Ramos (cell line): ENCODE measurements around the gene TMEM88.
"Not testable (repeated sequence)": the region's sequence is repeated elsewhere in the genome, so short reads cannot be mapped to it uniquely, and the experiment has no call there.

Experiments used
- in situ Hi-C: fragments of 300-500 bp; cut with MboI; formaldehyde crosslinking; loops from one replicate; pipeline ENCODE4 v1.14.3; 2022; ENCODE audit warnings: low sequenced_read_pairs; ENCODE audit not compliant: unreplicated experiment

TMEM88 gene, protein sequence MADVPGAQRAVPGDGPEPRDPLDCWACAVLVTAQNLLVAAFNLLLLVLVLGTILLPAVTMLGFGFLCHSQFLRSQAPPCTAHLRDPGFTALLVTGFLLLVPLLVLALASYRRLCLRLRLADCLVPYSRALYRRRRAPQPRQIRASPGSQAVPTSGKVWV

GRCh38 chr17:7854851-7855659, at the start of gene TMEM88:
TSS of gene TMEM88 (plus strand) at chr17:7855066. CDS start at chr17:7855075, 9 bp downstream.
- in situ Hi-C loops = no loop called here

DNA sequence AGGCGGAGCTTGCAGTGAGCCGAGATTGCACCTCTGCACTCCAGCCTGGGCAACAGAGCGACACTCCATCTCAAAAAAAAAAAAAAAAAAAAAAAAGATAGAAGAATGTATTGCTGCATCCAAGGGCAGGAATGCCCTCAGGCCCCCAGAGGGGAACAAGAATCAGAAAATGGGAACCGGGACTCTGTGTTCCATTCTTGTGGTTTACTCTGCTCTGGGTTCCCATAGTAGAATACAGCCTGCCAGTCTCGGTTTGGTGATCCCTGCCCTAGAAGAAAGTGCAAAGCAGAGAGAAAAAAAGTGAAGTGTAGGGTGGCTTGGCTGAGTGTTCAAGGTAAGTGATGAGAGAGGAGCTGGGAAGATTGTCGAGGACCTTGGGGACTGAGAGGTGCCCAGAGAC, 48.3 kb upstream of the TMEM88 start:
- in situ Hi-C loops = no loop called here

DNA sequence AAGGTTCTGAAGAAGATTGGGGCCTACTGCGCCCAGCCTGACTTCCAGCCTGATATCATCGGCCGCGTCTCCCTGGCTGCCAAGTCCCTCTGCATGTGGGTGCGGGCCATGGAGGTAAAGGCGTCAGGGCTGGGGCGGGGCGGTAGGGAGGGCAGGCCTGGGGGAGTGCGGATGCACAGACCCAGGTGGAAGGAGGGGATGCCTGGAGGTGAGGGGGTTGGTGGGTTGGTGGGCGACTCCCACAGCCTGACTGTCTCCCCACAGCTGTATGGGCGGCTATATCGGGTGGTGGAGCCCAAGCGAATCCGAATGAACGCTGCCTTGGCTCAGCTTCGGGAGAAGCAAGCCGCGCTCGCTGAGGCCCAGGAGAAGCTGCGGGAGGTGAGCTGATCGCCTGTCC, 47.7 kb upstream of the TMEM88 start:
- in situ Hi-C loops = no loop called here

DNA sequence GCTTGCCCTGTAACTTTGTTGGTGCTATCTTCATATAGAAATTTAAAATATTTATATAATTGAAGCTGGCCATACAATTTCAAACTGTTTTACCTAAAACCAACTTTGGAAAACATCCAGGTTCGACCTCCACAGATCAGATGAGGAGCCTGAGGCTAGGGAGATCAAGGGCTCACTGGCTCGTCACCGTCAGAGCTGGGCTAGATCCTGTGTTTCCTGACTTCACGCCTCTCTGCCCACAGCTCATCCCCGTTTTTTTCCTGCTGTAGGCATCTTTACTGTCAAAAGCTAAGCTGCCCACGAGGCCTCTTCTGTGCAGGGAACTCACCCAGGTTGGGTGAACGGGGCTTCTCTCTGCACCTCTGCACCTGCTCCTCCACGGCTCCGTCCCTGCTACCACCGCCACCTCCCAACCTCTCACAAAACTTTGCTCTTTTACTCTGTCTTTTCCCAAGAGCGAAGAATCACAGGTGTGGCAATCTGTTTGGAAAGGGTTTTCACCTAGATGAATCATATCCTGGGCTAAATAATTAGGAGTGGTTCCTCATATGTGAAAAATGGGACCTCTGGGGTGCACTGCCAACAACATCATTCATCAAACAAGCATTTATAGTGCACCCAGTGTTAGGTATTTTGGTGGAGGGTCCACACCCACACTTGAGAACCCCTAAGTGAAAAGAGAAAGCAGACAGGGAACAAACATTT, 45.6 kb upstream of the TMEM88 start:
- in situ Hi-C loops = no loop called here

DNA sequence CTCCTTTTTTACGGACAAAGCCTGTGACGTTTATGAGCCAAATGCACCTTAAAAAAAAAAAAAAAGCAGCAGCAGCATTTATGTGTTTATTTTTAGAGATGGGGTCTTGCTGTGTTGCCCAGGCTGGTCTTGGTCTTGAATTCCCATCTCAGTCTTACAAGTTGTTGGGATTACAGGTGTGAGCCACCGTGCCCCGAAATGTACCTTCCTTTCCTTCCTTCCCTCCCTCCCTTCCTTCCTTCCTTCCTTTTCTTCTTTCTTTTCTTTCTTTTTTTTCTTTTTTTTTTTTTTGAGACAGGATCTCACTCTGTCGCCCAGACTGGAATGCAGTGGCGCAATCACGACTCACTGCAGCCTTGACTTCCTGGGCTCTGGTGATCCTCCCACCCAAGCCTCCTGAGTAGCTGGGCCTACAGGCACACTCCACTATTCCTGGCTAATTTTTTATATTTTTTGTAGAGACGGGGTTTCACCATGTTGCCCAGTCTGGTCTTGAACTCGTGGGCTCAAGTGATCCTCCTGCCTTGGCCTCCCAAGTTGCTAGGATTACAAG, 45.0 kb upstream of the TMEM88 start:
- in situ Hi-C loops = not testable (repeated sequence)

DNA sequence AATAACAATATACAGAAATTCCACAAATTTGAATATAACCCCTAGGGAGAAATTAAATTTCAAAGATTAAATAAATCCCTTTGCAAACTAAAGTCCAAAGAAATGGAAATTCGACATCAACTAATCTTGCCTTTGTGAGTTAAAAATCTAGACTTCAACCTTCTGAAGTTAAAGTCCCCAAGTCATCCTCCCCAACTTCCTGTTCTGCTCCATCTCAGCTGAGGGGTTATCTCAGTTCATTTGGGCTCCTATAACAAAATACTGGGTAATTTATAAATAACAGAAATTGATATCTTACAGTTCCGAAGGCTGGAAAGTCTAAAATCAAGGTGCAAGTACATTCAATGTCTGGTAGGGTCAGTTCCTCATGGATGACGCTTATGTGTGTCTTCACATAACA, 43.6 kb upstream of the TMEM88 start:
- in situ Hi-C loops = no loop called here

GRCh38 chr17:7814969-7815368, 39.9 kb upstream of the TMEM88 start:
- in situ Hi-C loops = no loop called here

GRCh38 chr17:7816926-7817642, 37.8 kb upstream of the TMEM88 start:
- in situ Hi-C loops = no loop called here

DNA sequence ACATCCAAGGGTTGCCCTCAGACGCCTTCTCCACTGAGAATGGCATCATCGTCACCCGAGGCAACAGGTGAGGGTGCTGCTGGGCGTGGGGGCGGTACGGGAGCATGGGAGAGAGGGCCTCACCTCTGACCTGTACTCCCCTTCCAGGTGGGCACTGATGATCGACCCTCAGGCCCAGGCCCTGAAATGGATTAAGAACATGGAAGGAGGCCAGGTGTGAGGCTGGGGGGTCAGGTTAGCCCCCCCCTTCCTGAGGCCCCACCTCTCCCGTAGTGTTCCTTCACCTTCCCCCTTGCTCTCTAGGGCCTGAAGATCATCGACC, 37.3 kb upstream of the TMEM88 start:
- in situ Hi-C loops = no loop called here

GRCh38 chr17:7818026-7818425, 36.8 kb upstream of the TMEM88 start:
- in situ Hi-C loops = no loop called here

- in situ Hi-C loops = no loop called here
These were observed 35.9 kb upstream of the TMEM88 start for GRCh38 chr17:7818746-7819645.

DNA sequence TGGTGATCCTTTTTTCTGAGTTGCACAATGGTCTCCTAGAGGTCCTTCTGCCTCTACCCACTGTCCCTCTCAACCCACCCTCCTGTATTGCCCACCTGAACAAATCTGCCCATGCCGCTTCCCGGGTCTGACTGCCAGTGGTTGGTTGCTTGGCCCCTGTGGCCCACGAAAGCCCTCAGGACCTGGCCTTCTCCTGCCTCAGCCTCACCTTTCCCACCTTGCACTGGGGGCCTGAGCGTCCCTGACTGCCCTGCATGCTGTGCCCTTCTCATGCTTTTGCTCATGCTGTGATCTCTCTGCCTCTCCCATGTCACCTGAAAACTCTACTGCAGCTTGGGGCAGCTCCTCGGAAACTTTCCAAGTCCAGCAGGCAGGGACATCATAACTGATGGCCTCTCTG, 34.6 kb upstream of the TMEM88 start:
- in situ Hi-C loops = loop anchor here (5.0 kb wide), 1 partner anchor 167 kb away; no protein-coding TSS in a partner anchor

GRCh38 chr17:7822126-7822525, 32.7 kb upstream of the TMEM88 start:
- in situ Hi-C loops = loop anchor here (5.0 kb wide), 1 partner anchor 165 kb away; no protein-coding TSS in a partner anchor

DNA sequence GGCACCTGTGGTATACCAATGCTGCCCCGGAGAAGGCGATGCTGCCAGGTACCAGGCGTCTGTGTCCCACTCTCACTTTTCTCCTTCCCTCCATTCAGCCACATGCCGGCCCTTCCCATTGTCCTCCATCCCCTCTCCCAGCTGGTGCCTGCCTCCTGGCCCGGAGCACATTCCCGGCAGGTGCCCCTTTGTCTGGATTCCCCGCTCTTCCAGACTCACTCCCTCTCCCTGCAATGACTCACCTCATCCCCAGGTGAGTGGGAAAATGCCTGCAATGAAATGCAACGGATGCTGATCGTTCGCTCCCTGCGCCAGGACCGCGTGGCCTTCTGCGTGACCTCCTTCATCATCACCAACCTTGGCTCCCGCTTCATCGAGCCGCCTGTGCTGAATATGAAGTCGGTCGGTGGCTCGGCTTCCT, 31.3 kb upstream of the TMEM88 start:
- in situ Hi-C loops = loop anchor here (5.0 kb wide), 1 partner anchor 164 kb away; no protein-coding TSS in a partner anchor

DNA sequence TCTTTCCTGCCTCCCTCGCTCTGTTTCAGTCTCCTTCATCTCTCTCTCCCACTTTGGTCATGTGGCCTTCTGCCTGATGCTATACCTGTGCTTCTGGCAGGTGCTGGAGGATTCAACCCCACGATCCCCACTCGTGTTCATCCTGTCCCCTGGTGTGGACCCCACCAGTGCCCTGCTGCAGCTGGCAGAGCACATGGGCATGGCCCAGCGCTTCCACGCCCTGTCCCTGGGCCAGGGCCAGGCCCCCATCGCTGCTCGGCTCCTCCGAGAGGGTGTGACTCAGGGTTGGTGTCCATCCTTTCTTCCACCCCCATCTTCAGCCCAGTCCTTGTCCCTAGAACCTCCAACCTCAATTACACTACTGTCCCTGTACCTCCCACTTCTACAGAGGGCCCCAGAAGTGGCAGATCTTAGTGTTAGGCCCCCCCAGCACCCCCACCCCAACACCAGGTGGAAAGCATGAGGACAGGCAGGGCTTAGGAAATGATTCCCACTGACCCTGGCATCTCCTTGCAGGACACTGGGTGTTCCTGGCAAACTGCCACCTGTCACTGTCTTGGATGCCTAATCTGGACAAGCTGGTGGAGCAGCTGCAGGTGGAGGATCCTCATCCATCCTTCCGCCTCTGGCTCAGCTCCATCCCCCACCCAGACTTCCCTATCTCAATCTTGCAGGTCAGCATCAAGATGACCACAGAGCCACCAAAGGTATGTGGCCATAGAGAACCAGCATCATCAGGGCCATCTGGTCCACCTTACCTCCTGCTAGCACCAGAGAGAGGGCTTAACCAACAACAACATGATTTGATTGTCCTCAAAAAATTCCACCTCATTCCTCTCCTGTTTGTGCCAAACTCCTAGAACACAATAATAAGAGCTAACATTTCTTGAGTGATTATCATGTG, 30.6 kb upstream of the TMEM88 start:
- in situ Hi-C loops = loop anchor here (5.0 kb wide), 1 partner anchor 163 kb away; no protein-coding TSS in a partner anchor

DNA sequence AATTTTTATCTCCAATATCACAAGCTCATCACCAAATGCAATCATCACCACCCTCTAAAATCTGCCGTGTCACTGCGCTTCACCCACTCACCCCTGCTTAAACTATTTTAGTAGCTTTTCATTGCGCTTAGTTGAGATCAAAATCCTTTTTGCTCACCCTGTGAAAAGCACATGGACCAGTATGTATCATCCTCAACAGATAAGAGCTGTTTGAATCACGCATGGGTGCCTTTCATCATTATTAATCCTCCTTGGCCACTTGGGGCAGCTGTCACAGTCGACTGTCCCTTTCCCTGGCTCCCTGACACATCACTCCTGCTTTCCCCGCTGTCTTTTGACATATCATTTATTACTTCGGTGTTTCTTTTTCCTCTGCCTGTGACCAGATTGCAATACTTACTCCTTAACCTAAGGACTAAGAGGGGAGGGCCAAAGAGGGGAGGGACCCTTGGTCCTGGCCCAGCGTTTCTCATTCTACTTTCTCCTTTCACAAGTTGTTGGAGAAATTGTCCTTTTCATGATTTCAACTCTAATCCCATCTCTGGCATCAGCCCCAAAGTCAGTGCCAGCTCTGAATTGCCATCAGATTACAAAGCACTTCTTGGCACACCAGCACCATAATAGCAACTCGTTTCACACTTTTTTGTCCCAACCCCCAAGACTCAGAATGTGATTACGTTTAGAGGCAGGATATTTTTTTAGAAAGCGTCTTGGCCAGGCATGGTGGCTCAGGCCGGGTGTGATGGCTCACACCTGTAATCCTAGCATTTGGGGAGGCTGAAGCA, 29.5 kb upstream of the TMEM88 start:
- in situ Hi-C loops = loop anchor here (25.0 kb wide), 1 partner anchor 588 kb away; the partner anchor contains the start of genes DVL2, GABARAP and PHF23

- in situ Hi-C loops = loop anchor here (25.0 kb wide), 1 partner anchor 593 kb away; the partner anchor contains the start of genes DVL2, GABARAP and PHF23
These were observed 24.2 kb upstream of the TMEM88 start for GRCh38 chr17:7830616-7831015.
